IMR-90 (cell line): Measurements from ENCODE around the gene CERS4.

ENCODE experiments used
- CTCF ChIP-seq: conservative IDR thresholded peaks from 2 replicates; pipeline ENCODE4 v1.5.1; 2012; ENCODE audit warnings: mild to moderate bottlenecking, low read depth, low read length, improper control_type of control experiment
- MAFK ChIP-seq: IDR thresholded peaks from 2 replicates; pipeline ENCODE4 v1.6.1; 2012; ENCODE audit warnings: low read depth, low read length, improper control_type of control experiment
- POLR2A ChIP-seq: IDR thresholded peaks from 2 replicates; pipeline ENCODE4 v1.6.1; 2012; ENCODE audit warnings: mild to moderate bottlenecking, low read depth, low read length
- TF ChIP-seq, protein P1 (sequence below): fragments of 150-350 bp; IDR thresholded peaks from 2 replicates; pipeline ENCODE4 v1.6.1; 2017; ENCODE audit warnings: mild to moderate bottlenecking, antibody characterized with exemption, low read length, low read depth

GRCh38 chr19:8308891-8309291, 99.7 kb downstream of the CERS4 start:
- TF ChIP-seq, protein P1, sequence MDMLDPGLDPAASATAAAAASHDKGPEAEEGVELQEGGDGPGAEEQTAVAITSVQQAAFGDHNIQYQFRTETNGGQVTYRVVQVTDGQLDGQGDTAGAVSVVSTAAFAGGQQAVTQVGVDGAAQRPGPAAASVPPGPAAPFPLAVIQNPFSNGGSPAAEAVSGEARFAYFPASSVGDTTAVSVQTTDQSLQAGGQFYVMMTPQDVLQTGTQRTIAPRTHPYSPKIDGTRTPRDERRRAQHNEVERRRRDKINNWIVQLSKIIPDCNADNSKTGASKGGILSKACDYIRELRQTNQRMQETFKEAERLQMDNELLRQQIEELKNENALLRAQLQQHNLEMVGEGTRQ, result no peak
- TF ChIP-seq CTCF (no peak), POLR2A (no peak), MAFK (no peak)
